ENCODE results near the gene TMCC1.
"Not testable (repeated sequence)": the region's sequence is repeated elsewhere in the genome, so short reads cannot be mapped to it uniquely, and the experiment has no call there.

Gene TMCC1

GRCh38 chr3:129650256-129650872, 243.1 kb downstream of the TMCC1 start:
- peak in 2 of 3 experiments; percentile 22 for DNase-seq (ENCODE audit: low read depth in 3 of 3)

GRCh38 chr3:129648391-129648790, 245.1 kb downstream of the TMCC1 start:
- DNase-seq (ENCODE audit: low read depth in 3 of 3), result no peak

DNA sequence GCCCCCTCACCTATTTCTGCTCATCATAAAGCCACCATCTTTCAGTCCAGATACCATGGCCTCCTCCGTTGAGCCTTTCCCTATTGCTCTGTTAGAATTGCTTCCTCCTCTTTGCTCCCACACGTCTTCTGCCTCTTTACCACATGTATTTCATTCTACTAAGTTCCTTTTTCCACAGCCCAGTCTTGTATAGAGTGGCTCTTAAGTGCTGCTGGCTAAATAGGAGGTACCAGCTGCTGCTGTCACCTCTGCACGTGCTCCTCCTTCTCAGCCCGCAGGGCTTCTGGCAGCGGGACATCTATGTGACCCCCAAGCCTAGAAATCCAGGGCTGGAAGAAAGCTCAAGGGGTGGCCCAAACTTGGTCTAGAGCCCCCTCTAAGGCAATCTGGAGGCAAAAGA, 248.2 kb downstream of the TMCC1 start:
- no peak for DNase-seq (ENCODE audit: low read depth in 3 of 3)

DNA sequence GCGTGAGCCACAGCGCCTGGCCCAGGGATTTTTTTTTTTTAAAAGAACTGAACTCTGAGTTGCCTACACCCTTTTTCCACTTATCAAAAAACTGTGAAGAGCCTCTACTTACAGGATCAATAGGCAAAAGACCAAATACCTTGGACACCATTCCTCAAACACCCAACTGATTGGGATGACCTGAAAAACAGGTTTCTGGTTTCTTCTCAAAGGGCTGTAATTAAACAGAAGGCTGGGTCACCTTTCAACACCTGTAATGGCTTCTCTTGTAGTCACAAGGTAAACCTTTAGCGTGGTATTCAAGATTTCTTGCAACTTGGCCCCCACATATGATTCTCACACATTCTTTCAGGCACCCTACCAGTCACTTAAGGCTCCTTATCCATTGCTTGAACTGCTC, 248.7 kb downstream of the TMCC1 start:
- no peak for DNase-seq (ENCODE audit: low read depth in 3 of 3)

DNA sequence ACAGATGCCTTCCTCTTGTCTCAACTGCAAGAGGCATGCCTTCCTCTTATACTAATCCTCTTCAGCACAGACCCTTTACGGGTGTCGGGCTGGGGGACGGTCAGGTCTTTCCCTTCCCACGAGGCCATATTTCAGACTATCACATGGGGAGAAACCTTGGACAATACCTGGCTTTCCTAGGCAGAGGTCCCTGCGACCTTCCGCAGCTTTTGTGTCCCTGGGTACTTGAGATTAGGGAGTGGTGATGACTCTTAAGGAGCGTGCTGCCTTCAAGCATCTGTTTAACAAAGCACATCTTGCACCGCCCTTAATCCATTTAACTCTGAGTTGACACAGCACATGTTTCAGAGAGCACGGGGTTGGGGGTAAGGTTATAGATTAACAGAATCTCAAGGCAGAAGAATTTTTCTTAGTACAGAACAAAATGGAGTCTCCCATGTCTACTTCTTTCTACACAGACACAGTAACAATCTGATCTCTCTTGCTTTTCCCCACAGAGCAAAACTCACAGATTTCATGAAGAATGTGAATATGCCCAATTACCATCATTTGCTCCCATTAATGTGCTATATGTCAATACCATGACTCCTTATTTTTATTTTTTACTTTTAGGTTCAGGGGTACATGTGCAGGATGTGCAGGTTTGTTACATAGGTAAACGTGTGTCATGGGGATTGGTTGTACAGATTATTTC, 251.8 kb downstream of the TMCC1 start:
- not testable (repeated sequence) for DNase-seq (ENCODE audit: low read depth in 3 of 3)

DNA sequence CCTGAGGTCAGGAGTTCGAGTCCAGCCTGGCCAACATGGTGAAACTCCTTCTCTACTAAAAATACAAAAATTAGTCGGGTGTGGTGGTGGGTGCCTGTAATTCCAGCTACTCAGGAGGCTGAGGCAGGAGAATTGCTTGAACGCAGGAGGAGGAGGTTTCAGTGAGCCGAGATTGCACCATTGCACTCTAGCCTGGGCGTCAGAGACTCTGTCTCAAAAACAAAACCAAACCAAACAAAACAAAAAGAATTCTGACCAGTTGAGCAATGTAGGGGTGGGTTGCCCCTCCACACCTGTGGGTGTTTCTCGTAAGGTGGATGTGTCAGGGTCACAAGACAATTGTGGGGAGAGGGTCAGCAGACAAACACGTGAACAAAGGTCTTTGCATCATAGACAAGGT, 252.5 kb downstream of the TMCC1 start:
- DNase-seq (ENCODE audit: low read depth in 3 of 3), result not testable (repeated sequence)

DNA sequence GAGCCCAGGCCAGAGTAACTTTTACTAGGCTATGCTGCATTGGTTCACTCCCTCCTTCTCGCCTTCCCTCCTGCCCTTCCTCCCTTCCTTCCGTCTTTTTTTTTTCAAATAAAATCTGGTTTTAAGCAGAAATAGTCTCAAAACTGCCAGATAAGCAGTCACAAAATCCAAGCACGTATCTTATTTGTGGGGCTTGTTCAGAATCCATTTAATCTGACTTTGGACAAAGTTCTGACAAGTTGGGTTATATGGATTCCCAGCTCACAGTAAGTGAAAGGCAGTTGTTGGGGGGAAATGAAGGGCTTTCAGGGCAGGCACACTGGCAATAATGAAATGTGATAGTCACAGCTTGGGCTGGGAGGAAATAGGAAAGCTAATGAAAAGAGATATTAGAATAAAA, 255.0 kb downstream of the TMCC1 start:
- no peak for DNase-seq (ENCODE audit: low read depth in 3 of 3)

GRCh38 chr3:129636082-129636481, 257.4 kb downstream of the TMCC1 start:
- no peak for DNase-seq (ENCODE audit: low read depth in 3 of 3)

- DNase-seq (ENCODE audit: low read depth in 3 of 3), result no peak
Observed at GRCh38 chr3:129635656-129636055, 257.9 kb downstream of the TMCC1 start.

- no peak for DNase-seq (ENCODE audit: low read depth in 3 of 3)
Observed at GRCh38 chr3:129633751-129634481, 259.6 kb downstream of the TMCC1 start.

DNA sequence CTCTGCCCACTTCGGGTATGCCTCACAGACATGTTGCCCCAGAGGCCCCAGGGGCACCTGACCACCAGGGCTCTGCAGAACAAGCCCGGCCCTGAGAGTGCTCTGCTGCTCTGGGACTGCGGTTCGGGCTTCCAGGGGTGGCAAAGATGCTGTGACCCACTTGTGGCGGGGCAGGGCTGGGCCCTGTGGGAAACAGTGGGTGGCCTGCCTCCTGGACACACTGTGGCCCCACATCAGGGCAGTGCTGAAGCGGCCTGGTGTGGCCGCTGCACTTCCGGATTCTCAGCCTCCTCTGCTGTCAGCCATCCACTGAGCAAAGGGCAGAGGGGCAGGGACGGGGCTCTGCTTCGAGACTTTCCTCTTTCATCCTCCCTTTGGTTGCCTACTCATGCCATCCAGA, 260.5 kb downstream of the TMCC1 start:
- no peak for DNase-seq (ENCODE audit: low read depth in 3 of 3)

DNA sequence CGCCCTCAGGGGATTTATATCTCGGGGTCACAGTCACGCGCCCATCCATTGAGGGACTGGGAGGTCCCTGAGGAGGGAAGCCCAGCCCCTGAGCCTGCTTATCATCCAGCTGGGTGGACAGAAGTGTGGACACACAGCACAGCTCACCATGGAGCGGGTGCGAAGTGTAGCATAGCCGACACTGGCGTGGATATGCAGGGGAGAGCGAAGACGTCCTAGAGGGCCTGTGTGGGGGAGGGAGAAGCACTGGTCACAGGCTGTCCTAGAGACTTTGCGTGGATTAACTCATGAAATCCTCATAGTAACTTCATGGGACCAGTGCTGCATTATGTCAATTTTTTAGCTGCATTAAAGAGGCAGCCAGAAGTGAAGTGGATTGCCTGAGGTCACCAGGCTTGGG, 261.0 kb downstream of the TMCC1 start:
- no peak for DNase-seq (ENCODE audit: low read depth in 3 of 3)

DNA sequence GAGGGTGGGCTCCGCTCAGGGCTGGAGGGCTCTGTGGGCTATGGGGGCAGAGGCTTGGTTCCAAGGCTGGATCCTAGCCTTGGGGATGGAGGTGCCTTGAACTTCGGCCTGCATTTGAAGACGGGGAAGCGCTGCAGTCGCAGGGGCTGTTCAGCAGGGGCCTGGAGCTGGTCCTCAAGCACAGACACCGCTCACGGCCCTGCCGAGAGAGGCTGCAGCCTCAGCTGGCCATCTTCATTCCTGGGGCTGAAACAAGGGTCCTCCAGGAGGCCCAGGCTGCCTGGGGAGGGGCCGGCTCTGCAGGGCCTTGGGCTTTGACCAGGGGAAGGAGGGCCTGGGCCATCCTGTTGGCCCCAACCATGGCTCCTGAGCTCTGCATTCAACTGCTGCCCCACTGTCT, 261.5 kb downstream of the TMCC1 start:
- no peak for DNase-seq (ENCODE audit: low read depth in 3 of 3)

- no peak for DNase-seq (ENCODE audit: low read depth in 3 of 3)
Observed at GRCh38 chr3:129629011-129629410, 264.5 kb downstream of the TMCC1 start.

DNA sequence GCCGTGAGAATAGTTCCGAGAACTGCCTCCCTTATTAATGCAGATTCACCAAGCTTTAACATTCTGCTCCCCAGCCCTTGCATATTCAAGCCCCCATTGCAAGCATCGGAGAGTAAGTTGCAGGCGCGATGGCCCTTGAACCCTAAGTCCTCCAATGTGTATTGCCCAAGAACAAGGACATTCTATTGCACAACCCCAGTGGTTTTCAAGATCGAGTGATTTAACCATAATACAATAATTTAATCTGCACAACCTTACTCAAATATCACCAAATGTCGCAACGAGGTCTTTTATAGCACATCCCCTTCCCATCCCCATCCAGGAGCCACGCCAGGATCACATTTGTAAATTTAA, 265.4 kb downstream of the TMCC1 start:
- DNase-seq (ENCODE audit: low read depth in 3 of 3), result no peak

DNA sequence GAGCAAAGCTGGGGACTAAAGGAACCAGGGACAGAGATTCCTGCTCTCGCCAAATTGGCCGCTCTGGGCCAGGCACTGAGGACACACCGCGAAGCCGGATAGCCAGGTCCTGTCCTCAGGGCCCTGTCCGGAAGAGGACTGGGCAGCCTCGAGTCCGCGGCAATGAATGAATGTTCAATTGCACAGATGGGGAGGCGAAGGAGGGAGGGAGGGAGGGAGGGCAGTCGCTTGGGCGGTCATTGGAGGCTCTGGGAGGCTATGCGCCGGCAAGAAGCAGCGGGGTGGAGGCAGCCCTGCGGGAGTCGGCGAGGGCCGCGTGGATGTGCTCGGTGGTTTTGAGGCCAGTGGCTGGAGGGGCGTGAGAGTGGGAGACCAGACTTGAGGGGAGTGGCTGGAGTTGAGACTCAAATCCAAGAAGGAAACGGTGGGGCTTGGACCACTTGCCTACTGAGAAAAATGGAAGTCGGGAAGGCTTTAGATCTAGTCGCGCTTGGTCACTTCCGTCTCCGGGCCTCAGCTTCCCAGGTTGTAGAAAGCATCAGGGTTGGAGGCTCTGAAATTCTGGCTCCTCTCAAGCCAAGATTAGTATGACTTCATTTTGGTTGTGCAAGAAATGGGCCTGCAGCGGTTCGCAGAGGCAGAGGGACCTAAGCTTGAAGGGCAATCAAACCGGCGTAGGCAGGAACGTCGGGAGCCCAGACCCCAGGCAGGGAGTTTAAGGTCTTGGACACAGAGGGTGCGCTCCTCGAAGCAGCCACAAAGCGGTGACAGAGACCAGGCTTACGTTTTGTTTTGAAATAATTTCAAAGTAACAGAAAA, 266.0 kb downstream of the TMCC1 start:
- DNase-seq (ENCODE audit: low read depth in 3 of 3), result peak; percentile 28 to 46 (median 43)

DNA sequence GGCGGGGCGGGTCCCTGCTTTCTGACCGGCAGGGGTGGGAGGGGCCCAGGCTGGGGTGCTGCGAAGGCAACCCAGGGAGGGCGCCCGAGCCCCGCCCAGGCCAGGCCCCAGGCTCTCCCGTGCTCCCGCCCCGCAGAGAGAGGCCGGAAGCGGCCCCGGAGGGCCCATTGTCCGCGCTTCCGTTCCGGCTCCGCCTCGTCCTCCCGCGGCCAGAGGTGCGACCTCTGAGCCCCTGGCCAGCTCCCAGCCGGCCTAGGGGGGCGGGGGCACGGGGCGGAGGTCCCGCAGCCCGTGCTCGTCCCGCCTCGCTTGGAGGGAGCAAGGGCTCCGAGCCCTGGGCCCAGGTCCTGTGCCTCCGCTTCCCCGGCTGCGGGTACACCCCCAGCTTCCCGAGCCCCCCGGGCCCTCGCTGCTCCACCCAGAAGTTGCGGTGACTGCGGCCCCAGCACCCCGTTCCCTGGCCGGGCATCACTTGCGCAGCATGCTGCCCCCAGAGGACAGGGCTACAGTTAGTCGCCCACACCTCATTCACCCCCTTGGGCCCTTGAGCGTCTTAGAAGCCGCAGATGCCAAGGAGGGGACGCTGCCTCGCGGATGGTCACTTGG, 266.7 kb downstream of the TMCC1 start:
- peak in 2 of 3 experiments; percentile 24 to 48 for DNase-seq (ENCODE audit: low read depth in 3 of 3)

DNA sequence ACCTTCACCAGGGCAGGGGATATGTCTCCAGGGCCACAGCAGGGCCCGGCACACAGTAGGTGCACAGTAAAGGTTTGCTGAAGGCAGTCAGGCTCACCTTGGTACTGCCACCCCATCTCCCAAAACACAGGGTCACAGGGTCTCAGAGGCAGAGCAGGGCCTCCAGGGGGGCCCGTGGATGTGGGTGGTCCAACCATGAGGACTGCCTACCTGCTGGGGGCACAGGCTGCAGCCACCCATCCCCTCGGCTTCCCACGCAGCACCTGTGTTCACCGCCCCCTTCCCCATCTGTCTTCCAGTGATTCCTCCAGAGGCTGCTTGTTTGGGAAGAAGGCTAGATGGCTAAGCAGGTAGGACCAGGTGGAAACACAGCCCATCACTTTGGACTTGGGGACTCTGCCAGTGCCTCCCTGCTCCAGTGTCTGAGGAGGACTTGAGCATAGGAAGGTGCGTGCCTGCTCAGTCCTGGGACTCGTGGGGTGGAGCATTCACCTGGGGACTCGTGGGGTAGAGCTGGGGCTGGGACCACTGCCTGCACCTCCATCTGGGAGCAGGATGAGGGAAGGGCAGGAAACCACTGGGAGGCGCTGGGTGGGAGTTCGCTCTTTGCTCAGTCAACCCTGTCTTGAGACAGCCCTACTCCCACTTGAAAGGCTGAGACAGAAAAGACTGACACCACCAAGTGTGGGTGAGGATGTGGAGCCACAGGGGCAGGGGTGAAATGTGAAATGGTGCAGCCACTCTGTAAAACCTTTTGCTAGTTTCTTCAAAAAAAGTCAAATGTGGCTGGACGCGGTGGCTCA, 268.2 kb downstream of the TMCC1 start:
- DNase-seq (ENCODE audit: low read depth in 3 of 3), result no peak

DNA sequence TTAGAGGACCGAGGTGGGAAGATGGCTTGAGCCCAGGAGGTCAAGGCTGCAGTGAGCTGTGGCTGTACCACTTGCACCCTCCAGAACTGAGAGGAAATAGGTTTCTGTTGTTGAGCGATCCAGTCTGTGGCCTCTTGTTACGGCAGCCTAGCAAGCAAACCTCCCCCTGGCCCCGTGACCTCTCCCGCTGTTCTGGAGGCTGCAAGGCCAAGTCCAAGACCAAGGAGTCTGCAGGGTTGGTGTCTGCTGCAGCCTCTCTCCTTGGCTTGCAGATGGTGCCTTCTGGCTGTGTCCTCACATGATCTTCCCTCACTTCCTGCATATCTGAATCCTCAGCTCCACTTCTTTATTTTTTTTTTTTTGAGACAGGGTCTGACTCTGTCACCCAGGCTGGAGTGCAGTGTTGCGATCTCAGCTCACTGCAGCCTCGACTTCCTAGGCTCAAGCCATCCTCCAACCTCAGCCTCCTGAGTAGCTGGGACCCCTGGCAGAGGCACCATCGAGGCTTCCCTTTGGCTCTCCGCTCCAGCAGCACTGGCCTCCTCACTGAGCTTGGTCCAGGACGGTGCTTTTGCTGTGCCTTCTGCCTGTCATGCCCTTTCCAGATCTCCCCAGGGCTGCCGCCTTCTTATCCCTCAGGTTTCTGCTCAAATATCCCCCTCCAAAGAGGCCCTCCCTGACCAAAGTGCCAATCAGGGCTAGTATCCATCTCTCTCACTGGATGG, 269.0 kb downstream of the TMCC1 start:
- DNase-seq (ENCODE audit: low read depth in 3 of 3), result no peak

DNA sequence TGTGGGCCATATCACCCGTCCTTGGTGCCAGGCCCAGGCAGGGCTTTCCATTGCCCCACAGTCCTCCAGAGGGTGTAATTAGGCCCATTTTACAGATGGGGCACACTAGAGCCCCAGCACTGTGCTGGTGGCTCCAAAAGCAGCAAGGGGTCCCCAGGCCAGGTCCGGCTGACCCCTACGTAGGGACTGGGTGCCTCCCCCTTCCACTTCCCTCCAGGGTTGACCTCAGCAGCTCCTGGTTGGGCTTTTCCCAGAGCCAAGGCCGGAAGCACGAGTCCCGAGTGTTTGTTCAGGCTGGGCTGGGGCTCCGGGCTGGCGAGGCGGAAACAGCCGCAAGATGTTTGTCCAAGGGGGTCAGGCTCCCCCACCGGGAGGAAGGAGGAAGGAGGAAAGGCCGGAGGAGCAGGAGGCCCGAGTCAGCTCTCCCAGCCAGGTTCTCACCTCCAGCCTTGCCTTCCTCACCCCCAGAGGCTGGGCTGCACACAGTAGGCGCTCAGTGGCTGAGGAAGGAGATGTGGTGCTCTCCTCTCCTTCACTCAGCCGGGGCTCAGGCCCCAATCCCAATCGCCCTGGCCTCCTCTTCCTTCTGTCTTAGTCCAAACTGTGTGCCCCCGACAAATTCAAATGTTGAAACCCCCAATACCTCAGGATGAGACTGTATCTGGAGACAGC, 269.9 kb downstream of the TMCC1 start:
- DNase-seq (ENCODE audit: low read depth in 3 of 3), result no peak
